ENCODE data around the gene SNAP29. TPM values are rescaled to one million over a fixed set of nuclear protein-coding genes. Genes with fewer than 3 reads are reported as not detected.

Gene SNAP29
- total and polyA plus RNA-seq, 9 of the 15 experiments (the other 6 are each of a cell fraction or from before 2014, with no cell fraction given), result 19.5 to 250 (median 75.9) TPM

- TF ChIP-seq TRIM25 (IDR thresholded peaks at IDR 0.05; ENCODE audit: borderline replicate concordance), result peak; percentile 93
- TF ChIP-seq SIX5 (IDR thresholded peaks at IDR 0.05; ENCODE audit: borderline replicate concordance in 1 of 2, insufficient read depth in 1 of 2, low read depth in 1 of 2, low read length in 2 of 2), result no peak
- no peak for TF ChIP-seq RBM34 (IDR thresholded peaks at IDR 0.05; ENCODE audit: borderline replicate concordance, insufficient read depth, low read length)
- TF ChIP-seq ARNT (IDR thresholded peaks at IDR 0.05), result peak; percentile 45 to 92
- peak; percentile 68; the same call in 1 of the 2 replicates for TF ChIP-seq RNF219 (CRISPR knock-in tag; IDR thresholded peaks at IDR 0.05)
- 0 out of 2 replicates have a peak, but pooled peaks have one; percentile 27 for TF ChIP-seq ZNF696 (CRISPR knock-in tag; conservative IDR thresholded peaks at IDR 0.05)
- TF ChIP-seq BACH1 (tag; IDR thresholded peaks at IDR 0.05), result no peak
- peak; percentile 93 for TF ChIP-seq BCOR (IDR thresholded peaks at IDR 0.05)
- TF ChIP-seq ZNF778 (CRISPR knock-in tag; IDR thresholded peaks at IDR 0.05), result no peak
- no peak for TF ChIP-seq ATF3 (IDR thresholded peaks at IDR 0.05)
- TF ChIP-seq ATF3 (CRISPR knock-in tag; conservative IDR thresholded peaks at IDR 0.05), result peak; percentile 88
- 0 out of 2 replicates have a peak, but pooled peaks have one; percentile 65 for TF ChIP-seq PTBP1 (IDR thresholded peaks at IDR 0.05; ENCODE audit: low read depth, low read length)
- no peak for TF ChIP-seq SNRNP70 (optimal IDR thresholded peaks at IDR 0.05; ENCODE audit: low read depth, low read length)
- TF ChIP-seq ZNF282 (CRISPR knock-in tag; IDR thresholded peaks at IDR 0.05), result no peak
- TF ChIP-seq E2F8 (IDR thresholded peaks at IDR 0.05; ENCODE audit: low read depth, partially characterized antibody), result peak; percentile 87
- no peak for TF ChIP-seq SLC30A9 (CRISPR knock-in tag; IDR thresholded peaks at IDR 0.05)
- TF ChIP-seq PTTG1 (tag; IDR thresholded peaks at IDR 0.05; ENCODE audit: low read depth), result no peak
- peak; percentile 97; the same call in 1 of the 2 replicates for TF ChIP-seq NR1H2 (CRISPR knock-in tag; IDR thresholded peaks at IDR 0.05)
- TF ChIP-seq FOXA3 (CRISPR knock-in tag; conservative IDR thresholded peaks at IDR 0.05 in 1 of 2, IDR thresholded peaks at IDR 0.05 in 1 of 2), result peak; percentile 81 to 87
- TF ChIP-seq NFE2L1 (tag; IDR thresholded peaks at IDR 0.05; ENCODE audit: borderline replicate concordance, low read depth), result no peak
These were observed 26.9 kb downstream of the SNAP29 start (continued) for GRCh38 chr22:20885557-20886323.
